ENCODE measurements around the gene RIMBP2. TPM values are rescaled to one million over a fixed set of nuclear protein-coding genes. Genes with fewer than 3 reads are reported as not detected.

Gene RIMBP2
- polyA plus RNA-seq, 1 donor (not counting 4 experiments of a cell fraction or from before 2014, with no cell fraction given), result 0.16 TPM

GRCh38 chr12:130576371-130576816 is 139.7 kb downstream of the RIMBP2 start:
- dilution Hi-C loops (cut with MboI; ENCODE audit: extremely low pct_ligation_motif_present, low sequenced_read_pairs), result no loop called here
- H2AFZ ChIP-seq (ENCODE audit: control insufficient read depth, low read length), result no peak overlapping the region
- H3K9ac ChIP-seq (ENCODE audit: control insufficient read depth, extremely low read depth, insufficient read depth, low read length), result no peak overlapping the region
- TF ChIP-seq, protein P1, sequence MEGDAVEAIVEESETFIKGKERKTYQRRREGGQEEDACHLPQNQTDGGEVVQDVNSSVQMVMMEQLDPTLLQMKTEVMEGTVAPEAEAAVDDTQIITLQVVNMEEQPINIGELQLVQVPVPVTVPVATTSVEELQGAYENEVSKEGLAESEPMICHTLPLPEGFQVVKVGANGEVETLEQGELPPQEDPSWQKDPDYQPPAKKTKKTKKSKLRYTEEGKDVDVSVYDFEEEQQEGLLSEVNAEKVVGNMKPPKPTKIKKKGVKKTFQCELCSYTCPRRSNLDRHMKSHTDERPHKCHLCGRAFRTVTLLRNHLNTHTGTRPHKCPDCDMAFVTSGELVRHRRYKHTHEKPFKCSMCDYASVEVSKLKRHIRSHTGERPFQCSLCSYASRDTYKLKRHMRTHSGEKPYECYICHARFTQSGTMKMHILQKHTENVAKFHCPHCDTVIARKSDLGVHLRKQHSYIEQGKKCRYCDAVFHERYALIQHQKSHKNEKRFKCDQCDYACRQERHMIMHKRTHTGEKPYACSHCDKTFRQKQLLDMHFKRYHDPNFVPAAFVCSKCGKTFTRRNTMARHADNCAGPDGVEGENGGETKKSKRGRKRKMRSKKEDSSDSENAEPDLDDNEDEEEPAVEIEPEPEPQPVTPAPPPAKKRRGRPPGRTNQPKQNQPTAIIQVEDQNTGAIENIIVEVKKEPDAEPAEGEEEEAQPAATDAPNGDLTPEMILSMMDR (optimal IDR thresholded peaks at IDR 0.05 in 1 of 3, IDR thresholded peaks at IDR 0.05 in 1 of 3, conservative IDR thresholded peaks at IDR 0.05 in 1 of 3; ENCODE audit: extremely low read depth in 1 of 3, insufficient read depth in 2 of 3, low read length in 3 of 3), result no peak
- no peak for TF ChIP-seq EZH2 (IDR thresholded peaks at IDR 0.05; ENCODE audit: low read length)
- H3K4me1 ChIP-seq (ENCODE audit: control insufficient read depth, extremely low read depth, insufficient read depth, low read length), result no peaks in the 10 kb centered on the region
- H3K4me2 ChIP-seq (ENCODE audit: control insufficient read depth, extremely low read depth, insufficient read depth, low read depth, low read length), result no peak overlapping the region
- no peak overlapping the region for H3K27ac ChIP-seq (ENCODE audit: control insufficient read depth, insufficient read depth, low read length)
- no peak overlapping the region for H3K4me3 ChIP-seq (ENCODE audit: control insufficient read depth in 2 of 3, extremely low read depth in 1 of 3, insufficient read depth in 2 of 3, low read depth in 1 of 3, low read length in 3 of 3)
- DNase-seq (ENCODE audit: low read depth, low spot score) (no peak), FAIRE-seq (no peak)
- no peaks in the 10 kb centered on the region for H3K27me3 ChIP-seq (ENCODE audit: control insufficient read depth, extremely low read depth, insufficient read depth, low read length)
- H3K79me2 ChIP-seq (ENCODE audit: control insufficient read depth, insufficient read depth, low read length), result no peaks in the 10 kb centered on the region
- no peaks in the 10 kb centered on the region for H4K20me1 ChIP-seq (ENCODE audit: control insufficient read depth, extremely low read depth, insufficient read depth, low read length)
- H3K9me1 ChIP-seq (ENCODE audit: control insufficient read depth, extremely low read depth, insufficient read depth, low read length), result no peaks in the 10 kb centered on the region
- H3K36me3 ChIP-seq (ENCODE audit: control insufficient read depth in 2 of 2, extremely low read depth in 1 of 2, insufficient read depth in 2 of 2, low read length in 2 of 2), result no peaks in the 10 kb centered on the region
- H3K9me3 ChIP-seq (ENCODE audit: control insufficient read depth, low read depth, low read length), result peaks cover 9% of the 10 kb centered on the region

DNA sequence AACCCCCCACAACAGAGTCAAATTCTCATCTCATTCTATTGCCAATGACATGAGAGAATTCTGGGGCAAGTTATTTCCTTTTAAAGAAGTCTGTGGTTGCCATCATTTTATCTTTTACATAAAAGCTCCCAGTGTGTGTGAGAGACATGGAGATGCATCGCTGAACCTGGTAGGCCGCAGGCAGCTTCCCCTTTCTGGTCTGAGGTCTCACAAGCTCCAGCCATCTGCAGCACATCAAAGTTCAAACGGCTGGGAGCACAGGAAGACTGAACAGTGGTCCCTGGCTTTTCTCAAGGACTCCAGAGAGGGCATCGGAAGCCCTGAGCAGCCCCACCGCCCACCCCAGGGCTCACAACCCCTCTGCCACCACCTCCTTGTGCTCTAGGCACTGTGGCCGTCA is 141.7 kb downstream of the RIMBP2 start:
- H3K9me3 ChIP-seq (ENCODE audit: control insufficient read depth, low read depth, low read length), result peaks cover 9% of the 10 kb centered on the region
- no peaks in the 10 kb centered on the region for H3K36me3 ChIP-seq (ENCODE audit: control insufficient read depth in 2 of 2, extremely low read depth in 1 of 2, insufficient read depth in 2 of 2, low read length in 2 of 2)
- no peak overlapping the region for H3K4me3 ChIP-seq (ENCODE audit: control insufficient read depth in 2 of 3, extremely low read depth in 1 of 3, insufficient read depth in 2 of 3, low read depth in 1 of 3, low read length in 3 of 3)
- DNase-seq (ENCODE audit: low read depth, low spot score) (no peak), FAIRE-seq (no peak)
- H4K20me1 ChIP-seq (ENCODE audit: control insufficient read depth, extremely low read depth, insufficient read depth, low read length), result no peaks in the 10 kb centered on the region
- no peaks in the 10 kb centered on the region for H3K9me1 ChIP-seq (ENCODE audit: control insufficient read depth, extremely low read depth, insufficient read depth, low read length)
- TF ChIP-seq EZH2 (IDR thresholded peaks at IDR 0.05; ENCODE audit: low read length), result no peak
- TF ChIP-seq, protein P1 (optimal IDR thresholded peaks at IDR 0.05 in 1 of 3, IDR thresholded peaks at IDR 0.05 in 1 of 3, conservative IDR thresholded peaks at IDR 0.05 in 1 of 3; ENCODE audit: extremely low read depth in 1 of 3, insufficient read depth in 2 of 3, low read length in 3 of 3), result no peak
- no peak overlapping the region for H3K9ac ChIP-seq (ENCODE audit: control insufficient read depth, extremely low read depth, insufficient read depth, low read length)
- no peaks in the 10 kb centered on the region for H3K27me3 ChIP-seq (ENCODE audit: control insufficient read depth, extremely low read depth, insufficient read depth, low read length)
- H3K4me1 ChIP-seq (ENCODE audit: control insufficient read depth, extremely low read depth, insufficient read depth, low read length), result no peaks in the 10 kb centered on the region
- H3K4me2 ChIP-seq (ENCODE audit: control insufficient read depth, extremely low read depth, insufficient read depth, low read depth, low read length), result no peak overlapping the region
- no peaks in the 10 kb centered on the region for H3K79me2 ChIP-seq (ENCODE audit: control insufficient read depth, insufficient read depth, low read length)
- dilution Hi-C loops (cut with MboI; ENCODE audit: extremely low pct_ligation_motif_present, low sequenced_read_pairs), result no loop called here
- no peak overlapping the region for H2AFZ ChIP-seq (ENCODE audit: control insufficient read depth, low read length)
- H3K27ac ChIP-seq (ENCODE audit: control insufficient read depth, insufficient read depth, low read length), result no peak overlapping the region
